ENCODE results near the gene GOLGA2.

Gene GOLGA2

GRCh38 chr9:128222880-128223670, 52.7 kb downstream of the GOLGA2 start:
- TF ChIP-seq CTCF (IDR thresholded peaks at IDR 0.05; ENCODE audit: extremely low read depth, missing control alignments) = no peak
- DNase-seq (ENCODE audit: low spot score) = no peak

- DNase-seq (ENCODE audit: low spot score) = no peak
Observed at GRCh38 chr9:128222026-128222425, 53.8 kb downstream of the GOLGA2 start.

GRCh38 chr9:128219831-128220230, 56.0 kb downstream of the GOLGA2 start:
- no peak for DNase-seq (ENCODE audit: low spot score)

More at GRCh38 chr9:128222026-128222425, 53.8 kb downstream of the GOLGA2 start:
- TF ChIP-seq CTCF (IDR thresholded peaks at IDR 0.05; ENCODE audit: extremely low read depth, missing control alignments) = no peak

GRCh38 chr9:128218518-128219389, 57.1 kb downstream of the GOLGA2 start:
- no peak for TF ChIP-seq CTCF (IDR thresholded peaks at IDR 0.05; ENCODE audit: extremely low read depth, missing control alignments)
- peak; percentile 96 for DNase-seq (ENCODE audit: low spot score)

More at GRCh38 chr9:128219831-128220230, 56.0 kb downstream of the GOLGA2 start:
- TF ChIP-seq CTCF (IDR thresholded peaks at IDR 0.05; ENCODE audit: extremely low read depth, missing control alignments) = no peak

GRCh38 chr9:128218172-128218517, 57.7 kb downstream of the GOLGA2 start:
- TF ChIP-seq CTCF (IDR thresholded peaks at IDR 0.05; ENCODE audit: extremely low read depth, missing control alignments) = no peak
- DNase-seq (ENCODE audit: low spot score) = no peak

GRCh38 chr9:128216781-128217553, 58.8 kb downstream of the GOLGA2 start:
- no peak for DNase-seq (ENCODE audit: low spot score)

More at GRCh38 chr9:128216781-128217553, 58.8 kb downstream of the GOLGA2 start:
- peak; percentile 3 for TF ChIP-seq CTCF (IDR thresholded peaks at IDR 0.05; ENCODE audit: extremely low read depth, missing control alignments)
